ENCODE results near the gene HOXA5.

HOXA5 gene

GRCh38 chr7:27106901-27107240, 36.6 kb downstream of the HOXA5 start:
- DNase-seq (ENCODE audit: low read depth): no peak

- DNase-seq (ENCODE audit: low read depth): no peak
Measured at GRCh38 chr7:27106181-27106900, 37.1 kb downstream of the HOXA5 start.

GRCh38 chr7:27105301-27106031, 38.0 kb downstream of the HOXA5 start:
- no peak for DNase-seq (ENCODE audit: low read depth)

GRCh38 chr7:27104341-27105058, 39.0 kb downstream of the HOXA5 start:
- DNase-seq (ENCODE audit: low read depth): no peak

GRCh38 chr7:27103489-27104226, 39.8 kb downstream of the HOXA5 start:
- DNase-seq (ENCODE audit: low read depth): no peak

GRCh38 chr7:27102581-27103442, 40.7 kb downstream of the HOXA5 start, which contains the start of gene HOXA2:
HOXA2 (minus strand) TSS chr7:27102683; CDS start chr7:27102500, 183 bp downstream.
- DNase-seq (ENCODE audit: low read depth): no peak

GRCh38 chr7:27101957-27102580, 41.4 kb downstream of the HOXA5 start:
- DNase-seq (ENCODE audit: low read depth): no peak

GRCh38 chr7:27101171-27101956, 42.1 kb downstream of the HOXA5 start:
- DNase-seq (ENCODE audit: low read depth): no peak

GRCh38 chr7:27100694-27101170, 42.7 kb downstream of the HOXA5 start:
- no peak for DNase-seq (ENCODE audit: low read depth)

GRCh38 chr7:27099453-27100370, 43.8 kb downstream of the HOXA5 start:
- DNase-seq (ENCODE audit: low read depth): no peak

GRCh38 chr7:27098578-27099451, 44.7 kb downstream of the HOXA5 start:
- no peak for DNase-seq (ENCODE audit: low read depth)

- no peak for DNase-seq (ENCODE audit: low read depth)
Measured at GRCh38 chr7:27097686-27098577, 45.5 kb downstream of the HOXA5 start.

GRCh38 chr7:27096768-27097514, 46.5 kb downstream of the HOXA5 start:
- DNase-seq (ENCODE audit: low read depth): no peak

- DNase-seq (ENCODE audit: low read depth): peak; percentile 66
Measured at GRCh38 chr7:27095897-27096767, 47.3 kb downstream of the HOXA5 start, which contains the start of gene HOXA1. HOXA1 (minus strand) TSS chr7:27096000; CDS start chr7:27095912, 88 bp downstream.
